Activated T-helper 17 cell treated with anti-CD3 and anti-CD28 coated beads, Interleukin-2, amount 50 U/mL, for 72 hours (primary cell): ENCODE data around the gene ZEB2. TPM values are rescaled to one million over a fixed set of nuclear protein-coding genes. Genes with fewer than 3 reads are reported as not detected.

Experiments used
- ATAC-seq: fragments of 150-1000 bp; cut with Tn5 transposase; replicated peaks from 2 replicates; pipeline ENCODE4 v1.10.0; 2021; ENCODE audit warnings: mild to moderate bottlenecking, moderate library complexity
- H3K27ac Mint-ChIP-seq: one replicate; pipeline ENCODE4 v1.8.0; 2022; ENCODE audit warnings: mixed read lengths
- H3K27me3 Mint-ChIP-seq: one replicate; pipeline ENCODE4 v1.8.0; 2022; ENCODE audit warnings: mixed read lengths
- H3K36me3 Mint-ChIP-seq: one replicate; pipeline ENCODE4 v1.8.0; 2022; ENCODE audit warnings: low read depth, mild to moderate bottlenecking, mixed read lengths
- H3K4me1 Mint-ChIP-seq: one replicate; pipeline ENCODE4 v1.8.0; 2022; ENCODE audit warnings: mixed read lengths
- H3K4me3 Mint-ChIP-seq: one replicate; pipeline ENCODE4 v1.8.0; 2022; ENCODE audit warnings: mild to moderate bottlenecking, mixed read lengths
- H3K9me3 Mint-ChIP-seq: one replicate; pipeline ENCODE4 v1.8.0; 2022; ENCODE audit warnings: mixed read lengths
- total RNA-seq, 2 donors: library from RNA; stranded (reverse); gene quantifications; one replicate each; pipeline ENCODE4 v1.2.3, GENCODE V29; 2022

The ZEB2 gene
- total RNA-seq, 2 donors from 2014 or later, result 27.6 to 44.1 TPM

DNA sequence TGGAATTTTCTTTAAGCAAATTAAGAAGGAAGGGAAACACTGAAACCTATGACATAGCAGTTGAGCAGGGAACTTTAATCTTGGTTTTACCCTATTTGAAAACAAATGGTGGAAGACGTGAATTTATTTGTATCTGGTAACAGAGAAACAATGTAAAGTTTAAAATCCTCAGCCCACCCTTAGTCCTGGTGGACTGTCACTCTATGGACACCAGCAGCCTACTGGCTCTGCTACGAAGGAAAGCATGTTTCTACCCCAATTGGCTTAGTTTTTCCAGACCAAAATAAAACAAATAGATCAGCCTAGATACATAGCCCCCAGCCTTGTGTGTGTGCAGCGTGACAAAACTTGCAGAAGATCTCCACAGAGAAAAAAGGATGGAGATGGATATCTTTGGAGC is 7.4 kb downstream of the ZEB2 start:
- H3K9me3 Mint-ChIP-seq, result no peaks in the 10 kb centered on the region
- H3K36me3 Mint-ChIP-seq, result peaks cover 58% of the 10 kb centered on the region
- no peak overlapping the region for H3K27ac Mint-ChIP-seq
- ATAC-seq, result no peak
- peaks cover 40% of the 10 kb centered on the region for H3K27me3 Mint-ChIP-seq
- H3K4me3 Mint-ChIP-seq, result peak overlapping the region; percentile 11
- H3K4me1 Mint-ChIP-seq, result peaks cover 27% of the 10 kb centered on the region

DNA sequence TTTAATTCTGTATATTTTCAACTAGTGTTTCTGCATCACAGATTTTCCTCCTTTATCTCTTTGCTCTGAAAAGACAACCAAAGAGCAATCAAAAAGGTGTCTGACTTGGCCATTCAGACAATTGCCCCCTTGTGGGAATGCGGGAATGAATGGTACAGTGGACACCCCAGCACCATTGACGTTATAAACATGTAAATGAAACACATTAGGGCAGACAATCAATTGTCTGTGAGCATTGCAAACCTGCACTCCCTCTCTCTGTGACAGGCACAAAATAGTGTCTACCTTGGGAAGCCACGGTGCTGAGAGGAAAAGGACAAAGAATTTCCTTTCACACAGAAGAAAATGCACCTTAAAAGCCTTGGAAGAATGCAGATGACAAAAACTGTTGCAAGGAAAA is 8.0 kb downstream of the ZEB2 start:
- ATAC-seq, result no peak
- H3K4me3 Mint-ChIP-seq, result peak overlapping the region; percentile 73
- H3K27ac Mint-ChIP-seq, result no peak overlapping the region
- peaks cover 40% of the 10 kb centered on the region for H3K27me3 Mint-ChIP-seq
- peaks cover 27% of the 10 kb centered on the region for H3K4me1 Mint-ChIP-seq
- no peaks in the 10 kb centered on the region for H3K9me3 Mint-ChIP-seq
- H3K36me3 Mint-ChIP-seq, result peaks cover 53% of the 10 kb centered on the region

DNA sequence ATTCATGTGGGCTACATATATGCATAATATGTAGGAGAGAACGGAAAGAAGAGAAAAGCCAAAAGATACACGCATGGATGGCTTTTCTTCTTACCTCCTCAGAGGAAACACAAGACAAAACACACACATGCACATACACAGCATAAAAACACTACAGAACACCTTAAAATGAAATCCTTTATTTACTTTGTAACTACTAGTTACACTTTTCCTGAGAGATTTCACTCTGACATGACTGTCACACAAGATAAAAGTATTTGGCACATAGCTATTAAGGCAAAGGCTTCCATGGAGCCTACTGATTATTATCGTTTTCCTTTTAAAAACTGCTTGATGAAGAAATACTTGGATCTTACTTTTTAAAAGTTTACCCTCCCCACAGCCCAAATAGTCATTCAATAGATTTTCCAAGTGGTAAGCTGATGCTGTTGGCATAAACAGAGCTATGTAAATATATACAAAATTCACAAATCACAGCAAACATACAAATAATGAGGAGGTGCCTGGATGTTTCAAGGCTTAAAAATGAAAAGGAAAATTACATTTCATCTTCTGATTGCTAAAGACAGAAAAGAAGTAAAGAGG is 8.6 kb downstream of the ZEB2 start:
- no peaks in the 10 kb centered on the region for H3K9me3 Mint-ChIP-seq
- H3K27me3 Mint-ChIP-seq, result peaks cover 40% of the 10 kb centered on the region
- ATAC-seq, result no peak
- peaks cover 51% of the 10 kb centered on the region for H3K36me3 Mint-ChIP-seq
- peak overlapping the region; percentile 73 for H3K4me3 Mint-ChIP-seq
- peak overlapping the region; percentile 88 for H3K27ac Mint-ChIP-seq
- peaks cover 27% of the 10 kb centered on the region for H3K4me1 Mint-ChIP-seq

DNA sequence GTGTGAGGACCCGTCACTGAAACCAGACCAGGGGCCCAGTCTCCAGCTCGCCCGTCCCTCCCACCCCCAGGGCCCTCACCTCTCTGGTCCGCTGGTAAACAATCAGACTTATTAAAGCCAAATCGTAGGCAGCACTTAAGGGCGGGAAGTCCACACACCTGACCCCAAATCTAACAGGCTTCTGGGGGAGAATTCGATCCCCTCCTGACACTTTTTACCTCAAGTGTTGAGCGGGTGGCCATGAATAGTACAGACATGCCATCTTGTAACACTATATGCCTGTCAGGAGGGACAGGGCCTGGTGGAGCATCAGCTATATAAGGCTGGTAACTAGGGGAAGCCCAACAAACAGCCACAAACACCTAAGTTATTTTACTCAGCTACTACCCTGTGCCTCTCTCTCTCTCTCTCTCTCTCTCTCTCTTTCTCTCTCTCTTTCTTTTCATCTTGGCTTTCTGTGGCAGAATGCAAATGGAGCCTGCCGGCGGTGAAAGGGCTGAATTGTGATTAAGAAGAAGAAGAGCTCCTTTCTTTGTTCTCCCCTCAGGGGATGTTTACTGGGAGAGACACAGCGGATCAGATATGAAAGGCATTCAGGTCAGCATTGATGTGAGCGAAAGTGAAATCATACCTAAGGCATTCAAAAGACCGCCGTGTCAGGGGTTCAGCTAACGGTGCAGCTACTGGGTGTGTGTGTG is 9.5 kb downstream of the ZEB2 start:
- H3K4me1 Mint-ChIP-seq, result peaks cover 23% of the 10 kb centered on the region
- H3K27me3 Mint-ChIP-seq, result peaks cover 37% of the 10 kb centered on the region
- H3K36me3 Mint-ChIP-seq, result peaks cover 43% of the 10 kb centered on the region
- H3K27ac Mint-ChIP-seq, result peak overlapping the region; percentile 88
- peak overlapping the region; percentile 73 for H3K4me3 Mint-ChIP-seq
- H3K9me3 Mint-ChIP-seq, result no peaks in the 10 kb centered on the region
- ATAC-seq, result peak; percentile 88

DNA sequence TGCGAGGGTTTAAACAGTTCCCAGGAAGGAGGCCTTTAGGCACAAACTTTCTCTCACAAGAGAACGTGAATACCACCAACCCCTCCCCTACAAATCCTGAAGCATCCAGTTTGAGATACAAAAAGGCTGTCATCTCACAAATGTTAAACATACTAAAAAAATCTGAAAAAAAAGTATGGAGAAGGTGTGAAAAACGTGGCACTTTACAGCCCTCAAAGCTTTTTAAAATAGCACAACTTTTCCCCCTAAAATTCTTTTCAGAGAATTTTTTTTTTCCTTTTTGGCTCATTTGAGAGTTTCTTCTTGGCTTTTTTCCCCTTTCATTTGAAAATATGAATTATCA is 10.1 kb downstream of the ZEB2 start:
- Mint-ChIP-seq H3K36me3 (peaks cover 42% of the 10 kb centered on the region), H3K4me1 (peaks cover 24% of the 10 kb centered on the region), H3K27ac (no peak overlapping the region), H3K4me3 (no peak overlapping the region), H3K27me3 (peaks cover 37% of the 10 kb centered on the region), H3K9me3 (no peaks in the 10 kb centered on the region)
- ATAC-seq, result no peak

DNA sequence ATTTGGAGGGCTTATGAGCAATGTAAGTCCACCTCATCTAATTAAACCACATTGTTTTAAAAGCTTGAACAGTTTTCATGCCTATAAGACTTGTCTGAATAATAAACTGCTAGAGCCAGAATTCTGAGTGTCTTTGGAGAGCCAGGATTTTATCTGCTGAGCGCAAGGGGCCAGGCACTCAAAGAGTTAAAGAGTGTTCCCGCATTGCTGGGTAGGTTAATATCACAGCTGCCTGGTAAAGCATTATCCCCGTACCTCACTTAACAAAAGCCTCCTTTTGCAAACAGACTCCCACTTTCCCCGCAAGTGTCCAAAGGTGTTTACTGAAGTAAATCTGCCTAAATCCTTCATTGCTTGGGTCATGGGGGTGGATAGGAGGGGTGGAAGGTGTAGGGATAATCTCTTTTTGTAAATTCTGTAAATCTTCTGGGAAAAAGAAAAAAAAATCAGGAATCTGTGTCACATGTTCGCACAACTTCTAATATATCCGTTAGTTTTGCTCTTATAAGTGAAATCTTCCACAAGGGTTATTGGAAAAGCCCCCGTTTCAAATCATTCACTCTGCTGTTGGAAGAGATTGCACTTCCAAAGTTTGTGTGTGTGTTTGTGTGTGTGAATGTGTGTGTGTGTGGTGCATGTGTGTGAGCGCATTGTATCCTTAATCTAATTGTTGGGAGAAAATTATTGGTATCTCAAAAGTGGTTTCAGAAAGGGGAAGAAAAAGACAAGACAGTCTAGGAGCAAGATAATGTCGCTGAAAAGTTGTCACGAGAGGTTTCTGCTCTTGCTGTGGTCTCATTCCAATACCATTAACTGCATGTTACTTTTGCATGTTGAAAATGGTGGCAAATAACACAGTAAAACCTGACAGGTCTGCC is 10.7 kb downstream of the ZEB2 start:
- Mint-ChIP-seq H3K36me3 (peaks cover 38% of the 10 kb centered on the region), H3K27ac (no peak overlapping the region), H3K9me3 (no peaks in the 10 kb centered on the region), H3K4me3 (no peak overlapping the region), H3K27me3 (peaks cover 34% of the 10 kb centered on the region), H3K4me1 (peaks cover 22% of the 10 kb centered on the region)
- ATAC-seq, result no peak

DNA sequence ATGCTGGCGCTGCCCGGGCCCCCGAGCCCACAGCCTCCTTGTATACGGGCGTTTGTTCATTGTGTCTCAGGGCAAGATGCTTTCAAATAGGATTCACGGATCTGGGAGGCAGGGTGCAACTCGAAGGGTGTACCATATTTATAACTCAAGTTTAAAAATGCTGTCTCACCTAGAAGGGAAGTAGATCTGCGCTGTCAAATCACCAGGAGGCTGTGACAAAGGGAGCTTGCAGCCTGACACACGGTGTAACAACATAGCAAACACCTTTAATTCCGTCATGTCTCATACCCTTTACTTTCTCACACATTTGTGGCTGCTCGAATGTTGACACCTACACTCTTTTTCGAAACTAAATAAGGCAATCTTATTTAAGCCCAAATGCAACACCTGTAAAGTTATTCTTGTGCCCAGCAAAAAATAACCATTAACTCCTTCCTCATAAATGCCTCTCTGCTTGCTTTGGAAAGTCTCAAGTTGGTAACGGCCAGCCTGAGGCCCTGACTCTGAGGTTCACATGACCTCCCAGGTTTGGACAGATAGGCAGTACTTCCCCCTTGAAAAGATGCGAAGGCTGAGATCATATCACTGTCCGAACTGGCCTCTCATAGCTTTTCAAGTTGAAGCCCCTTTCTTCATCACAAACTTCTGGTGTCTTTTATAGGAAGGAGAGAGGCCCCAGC is 11.6 kb downstream of the ZEB2 start:
- no peak overlapping the region for H3K4me3 Mint-ChIP-seq

DNA sequence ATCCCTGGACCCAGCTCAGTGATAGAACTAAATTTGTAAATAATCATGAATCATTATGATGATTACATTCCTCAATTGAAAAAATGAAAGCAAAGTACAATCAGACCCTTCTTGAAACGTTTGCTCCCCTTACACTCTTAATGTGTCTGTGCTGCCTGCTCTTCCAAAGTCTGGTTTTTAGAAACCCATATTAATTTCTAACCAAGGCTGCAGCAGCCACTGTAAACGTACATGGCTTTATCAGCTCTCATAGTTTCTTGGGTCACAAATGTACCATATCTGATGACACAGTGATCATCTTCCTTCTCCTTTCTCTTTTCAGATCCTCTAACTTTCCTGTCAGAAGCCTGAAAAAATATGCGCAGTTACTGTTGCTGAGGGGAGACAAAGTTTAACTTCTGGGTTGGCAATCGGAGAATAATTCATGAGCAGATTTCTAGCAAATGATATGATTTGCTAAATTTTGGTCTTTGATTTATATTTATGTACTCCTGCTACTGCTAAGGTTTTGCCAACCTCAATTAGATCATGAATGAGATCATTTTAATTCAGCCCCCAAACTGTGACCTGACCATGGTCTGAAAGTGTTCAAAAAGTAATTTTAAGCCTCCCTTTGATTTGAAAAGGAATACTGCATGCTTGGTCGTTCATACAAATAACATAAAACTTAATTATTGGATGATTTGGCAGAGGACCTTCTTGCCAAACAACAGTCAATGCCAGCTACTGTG is 12.3 kb downstream of the ZEB2 start:
- H3K4me1 Mint-ChIP-seq, result peaks cover 17% of the 10 kb centered on the region
- peaks cover 22% of the 10 kb centered on the region for H3K36me3 Mint-ChIP-seq
- no peak overlapping the region for H3K4me3 Mint-ChIP-seq
- ATAC-seq, result no peak
- H3K27ac Mint-ChIP-seq, result no peak overlapping the region
- no peaks in the 10 kb centered on the region for H3K9me3 Mint-ChIP-seq
- peaks cover 17% of the 10 kb centered on the region for H3K27me3 Mint-ChIP-seq

More for the DNA sequence above, 11.6 kb downstream of the ZEB2 start:
- Mint-ChIP-seq H3K4me1 (peaks cover 17% of the 10 kb centered on the region), H3K27ac (no peak overlapping the region), H3K36me3 (peaks cover 29% of the 10 kb centered on the region), H3K27me3 (peaks cover 25% of the 10 kb centered on the region), H3K9me3 (no peaks in the 10 kb centered on the region)
- no peak for ATAC-seq

DNA sequence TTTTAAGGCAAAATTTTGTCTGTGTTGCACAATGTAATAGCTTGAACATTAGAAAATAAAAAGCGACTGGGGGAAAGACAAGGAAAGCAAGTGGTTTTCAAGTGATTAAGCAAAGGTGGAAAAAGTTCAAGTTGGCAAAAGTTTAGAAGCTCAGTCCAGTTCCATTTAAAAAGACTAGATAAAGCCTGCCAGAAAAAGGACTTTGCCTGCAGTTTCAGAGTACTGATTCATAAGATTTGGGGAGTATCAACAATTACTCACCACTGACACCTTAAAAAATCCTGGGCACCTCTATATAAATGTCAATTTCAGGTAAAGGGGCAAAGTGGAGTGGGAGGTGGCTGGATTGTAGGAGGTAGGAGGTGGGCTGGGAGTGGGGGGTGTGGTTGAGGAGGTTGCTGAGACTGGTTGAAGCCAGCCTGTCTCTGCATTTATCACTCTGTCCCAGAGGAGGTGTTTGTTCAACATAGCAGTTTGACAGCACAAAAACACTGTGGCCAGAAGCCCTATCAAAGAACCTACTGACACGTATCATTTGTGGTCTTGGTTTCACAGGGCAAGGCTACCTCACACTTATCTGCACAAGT is 14.6 kb downstream of the ZEB2 start:
- H3K27me3 Mint-ChIP-seq, result peaks cover 9% of the 10 kb centered on the region
- no peaks in the 10 kb centered on the region for H3K9me3 Mint-ChIP-seq
- ATAC-seq, result peak; percentile 81
- no peak overlapping the region for H3K4me3 Mint-ChIP-seq
- no peak overlapping the region for H3K27ac Mint-ChIP-seq
- peaks cover 5% of the 10 kb centered on the region for H3K4me1 Mint-ChIP-seq
- peaks cover 9% of the 10 kb centered on the region for H3K36me3 Mint-ChIP-seq

DNA sequence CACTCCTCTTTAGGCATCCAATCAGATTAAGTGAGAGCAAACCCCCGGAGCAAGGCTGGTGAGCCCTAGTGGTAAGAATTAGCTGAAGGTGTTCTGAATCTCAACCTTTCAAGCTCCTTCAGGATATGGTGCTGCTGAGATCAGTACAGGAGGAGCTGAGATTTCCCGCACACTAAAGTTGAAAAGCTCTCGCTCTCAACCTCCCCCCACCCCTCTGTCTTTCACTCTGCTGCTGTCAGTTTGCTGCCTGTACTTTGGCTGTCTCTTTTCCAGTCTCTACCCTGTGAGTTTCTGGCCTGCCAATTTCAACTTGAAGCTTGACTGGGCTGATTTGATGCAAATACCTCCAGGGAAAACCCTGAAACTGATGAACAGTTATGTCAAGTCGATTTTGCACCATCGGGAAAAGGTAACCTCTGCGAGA is 15.7 kb downstream of the ZEB2 start:
- Mint-ChIP-seq H3K27ac (no peak overlapping the region), H3K27me3 (peaks cover 5% of the 10 kb centered on the region), H3K4me3 (no peak overlapping the region), H3K9me3 (no peaks in the 10 kb centered on the region), H3K4me1 (peaks cover 4% of the 10 kb centered on the region), H3K36me3 (peaks cover 7% of the 10 kb centered on the region)
- ATAC-seq, result no peak

DNA sequence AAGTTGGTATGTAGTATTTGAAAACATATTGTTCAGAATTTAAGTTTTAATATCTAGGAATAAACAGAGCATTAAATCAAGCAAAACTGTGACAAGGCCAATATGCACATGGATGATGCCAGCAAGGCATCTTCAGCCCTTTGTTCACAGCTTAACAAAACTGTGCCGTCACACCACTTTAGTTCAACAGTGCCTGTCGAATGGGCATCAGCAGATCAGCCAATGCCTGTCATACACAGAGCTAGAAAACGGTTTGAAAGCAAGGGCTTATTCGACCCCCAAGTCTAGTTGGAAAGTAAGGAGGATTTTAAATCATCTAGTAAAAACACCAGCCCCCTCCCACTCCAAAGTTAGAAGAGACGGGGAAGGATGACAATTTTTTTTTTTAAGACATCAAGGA is 16.7 kb downstream of the ZEB2 start:
- H3K36me3 Mint-ChIP-seq, result peaks cover 7% of the 10 kb centered on the region
- H3K27ac Mint-ChIP-seq, result no peak overlapping the region
- H3K9me3 Mint-ChIP-seq, result no peaks in the 10 kb centered on the region
- no peak overlapping the region for H3K4me3 Mint-ChIP-seq
- ATAC-seq, result no peak
- H3K4me1 Mint-ChIP-seq, result peaks cover 4% of the 10 kb centered on the region
- H3K27me3 Mint-ChIP-seq, result peaks cover 5% of the 10 kb centered on the region

DNA sequence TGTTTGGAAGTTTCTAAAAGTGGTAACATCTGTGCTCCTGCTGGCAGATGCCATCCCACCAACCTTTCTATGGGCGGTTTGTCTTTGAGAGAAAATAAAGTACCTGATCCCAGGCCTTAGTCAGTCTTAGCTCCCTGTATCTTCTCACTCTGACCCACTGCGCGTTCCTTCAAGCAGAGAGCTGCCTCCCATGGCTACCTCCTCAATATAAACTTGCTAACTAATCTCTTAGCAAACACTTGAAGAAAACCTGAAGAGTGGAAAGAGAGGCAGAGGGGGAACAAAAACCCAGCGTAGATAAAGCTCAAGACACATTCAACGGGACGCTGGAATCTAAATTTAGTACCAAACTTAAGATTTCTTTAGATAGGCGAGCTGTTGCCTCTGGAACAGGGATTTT is 17.6 kb downstream of the ZEB2 start:
- peaks cover 4% of the 10 kb centered on the region for H3K4me1 Mint-ChIP-seq
- H3K36me3 Mint-ChIP-seq, result peaks cover 7% of the 10 kb centered on the region
- no peaks in the 10 kb centered on the region for H3K9me3 Mint-ChIP-seq
- no peak overlapping the region for H3K4me3 Mint-ChIP-seq
- no peak for ATAC-seq
- no peak overlapping the region for H3K27ac Mint-ChIP-seq
- H3K27me3 Mint-ChIP-seq, result peaks cover 5% of the 10 kb centered on the region

DNA sequence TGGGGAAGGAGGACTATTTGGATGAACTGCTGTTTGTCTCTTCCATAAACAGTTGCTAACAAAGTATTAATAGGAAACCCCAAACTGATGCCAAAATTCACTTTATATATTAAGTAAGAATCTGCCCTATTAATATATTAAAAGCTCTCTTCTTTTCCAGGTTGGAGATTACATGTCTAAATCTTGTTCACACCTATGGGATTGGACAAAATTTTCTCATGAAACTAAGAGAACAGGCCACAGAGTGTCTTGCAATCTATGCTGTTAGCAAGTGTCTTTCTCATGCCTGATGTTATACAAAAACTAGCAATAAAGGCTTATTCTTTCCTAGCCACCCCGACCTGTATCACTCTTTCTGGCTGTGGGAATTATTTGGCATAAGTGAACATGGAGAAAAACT is 18.3 kb downstream of the ZEB2 start:
- Mint-ChIP-seq H3K36me3 (peaks cover 7% of the 10 kb centered on the region), H3K27me3 (peaks cover 5% of the 10 kb centered on the region), H3K4me3 (no peak overlapping the region), H3K9me3 (no peaks in the 10 kb centered on the region), H3K27ac (no peak overlapping the region), H3K4me1 (peaks cover 4% of the 10 kb centered on the region)
- ATAC-seq, result no peak
